ENCODE results near the gene BEST1. TPM values are rescaled to one million over a fixed set of nuclear protein-coding genes. Genes with fewer than 3 reads are reported as not detected.

Gene BEST1
- total RNA-seq, 4 donors from 2014 or later: 0.08 to 2.7 (median 0.39) TPM

DNA sequence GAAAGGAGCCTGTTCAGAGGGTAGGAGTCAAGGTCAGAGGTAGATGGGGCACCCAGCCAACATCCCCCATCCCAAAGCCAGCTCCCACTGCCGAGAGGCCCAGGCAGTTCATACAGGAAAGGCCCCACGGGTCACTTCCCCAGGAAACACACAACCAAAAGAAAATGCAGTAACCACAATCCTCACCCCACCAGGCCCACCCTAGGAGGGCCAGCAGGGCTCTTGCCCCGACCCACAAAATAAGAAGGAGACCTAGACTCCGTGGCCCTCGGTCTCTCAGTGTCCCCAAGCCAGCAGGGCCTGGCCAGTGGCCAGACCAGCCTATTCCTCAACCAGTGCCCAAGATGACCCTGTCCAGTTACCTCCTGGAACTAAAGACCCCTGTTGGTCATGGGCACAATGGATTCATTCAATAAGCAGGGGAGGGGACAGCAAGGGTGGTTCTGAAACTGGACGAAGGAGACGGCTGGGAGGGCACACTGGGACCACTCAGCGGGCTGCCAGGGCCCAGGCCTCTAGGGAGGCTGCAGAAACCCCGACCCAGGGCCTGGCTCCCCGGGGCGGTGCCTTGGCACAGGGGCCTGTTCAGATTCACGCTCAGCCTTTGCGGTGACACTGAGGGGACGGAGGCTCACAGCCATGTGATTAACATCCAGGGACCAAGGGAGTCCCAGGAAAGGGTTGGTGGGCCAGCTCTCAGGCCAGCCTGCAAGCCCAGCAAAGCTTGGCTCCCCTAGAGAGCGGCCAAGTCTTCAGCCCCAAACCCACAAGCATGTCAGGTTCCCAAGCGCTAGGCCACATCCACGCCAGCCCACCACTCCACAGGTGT lies 38.2 kb upstream of the BEST1 start:
- TF ChIP-seq CTCF (IDR thresholded peaks at IDR 0.05): no peak
- no peak for TF ChIP-seq POLR2A (IDR thresholded peaks at IDR 0.05)
- no peak for DNase-seq
- intact Hi-C loops (cut with DNase I): no loop called here
- Histone ChIP-seq H3K4me3 (no peak overlapping the region), H3K4me1 (peaks cover 6 to 81% (median 11%) of the 10 kb centered on the region in 3 donors), H3K9me3 (no peaks in the 10 kb centered on the region), H3K27ac (peak overlapping the region in 3 of 4 donors; percentile 11 to 31 (median 25)), H3K36me3 (peaks cover 0 to 11% (median 3%) of the 10 kb centered on the region in 3 donors), H3K27me3 (peaks cover 0 to 18% (median 0%) of the 10 kb centered on the region in 4 donors)
- WGBS, 2 donors: 67% methylated on average over 8 of the region's 17 CpGs; no CpG with 5 or more reads in 1 of the 2 donors

DNA sequence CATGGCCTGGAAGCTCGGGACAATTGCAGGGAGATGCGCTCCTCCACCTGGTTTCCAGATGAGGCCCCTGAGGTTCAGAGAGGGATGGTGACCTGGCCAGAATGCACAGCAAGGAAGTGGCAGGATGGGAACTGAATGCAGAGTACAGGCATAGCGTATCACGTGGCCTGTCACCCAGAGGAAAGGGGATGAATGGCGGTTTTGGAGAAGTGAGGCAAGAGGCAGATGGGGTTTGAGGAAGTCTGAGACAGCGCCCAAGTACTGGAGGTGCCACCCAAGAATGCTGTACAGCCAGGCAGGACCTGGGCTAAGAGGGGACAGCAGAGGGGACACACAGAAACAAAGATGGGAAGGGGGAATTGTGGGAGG lies 37.6 kb upstream of the BEST1 start:
- Histone ChIP-seq H3K4me1 (peaks cover 6 to 87% (median 15%) of the 10 kb centered on the region in 3 donors), H3K9me3 (no peaks in the 10 kb centered on the region), H3K4me3 (no peak overlapping the region), H3K27me3 (peaks cover 0 to 24% (median 0%) of the 10 kb centered on the region in 4 donors), H3K27ac (peak overlapping the region in 2 of 4 donors; percentile 0 to 49), H3K36me3 (peaks cover 0 to 5% (median 0%) of the 10 kb centered on the region in 3 donors)
- DNase-seq: no peak
- intact Hi-C loops (cut with DNase I): no loop called here
- TF ChIP-seq POLR2A (IDR thresholded peaks at IDR 0.05) (no peak), CTCF (IDR thresholded peaks at IDR 0.05) (no peak)
- WGBS, 2 donors: 58 to 76% methylated on average over 4 to 6 of the region's 6 CpGs

GRCh38 chr11:61912991-61913698 lies 37.0 kb upstream of the BEST1 start:
- DNase-seq: no peak
- Histone ChIP-seq H3K36me3 (no peaks in the 10 kb centered on the region), H3K4me1 (peaks cover 11 to 93% (median 21%) of the 10 kb centered on the region in 3 donors), H3K4me3 (no peak overlapping the region), H3K27me3 (peaks cover 0 to 30% (median 0%) of the 10 kb centered on the region in 4 donors), H3K27ac (peak overlapping the region in 2 of 4 donors; percentile 0 to 49), H3K9me3 (no peaks in the 10 kb centered on the region)
- intact Hi-C loops (cut with DNase I): no loop called here
- WGBS, 2 donors: 60 to 76% methylated on average over 12 to 18 of the region's 18 CpGs
- TF ChIP-seq CTCF (IDR thresholded peaks at IDR 0.05) (no peak), POLR2A (IDR thresholded peaks at IDR 0.05) (no peak)

GRCh38 chr11:61913699-61914395 lies 36.3 kb upstream of the BEST1 start:
- H3K4me3 ChIP-seq: no peak overlapping the region
- 74 to 81% methylated on average over 5 of the region's 8 CpGs for WGBS, 2 donors
- H3K36me3 ChIP-seq: no peaks in the 10 kb centered on the region
- H3K27me3 ChIP-seq: peaks cover 0 to 37% (median 0%) of the 10 kb centered on the region in 4 donors
- TF ChIP-seq POLR2A (IDR thresholded peaks at IDR 0.05) (no peak), CTCF (IDR thresholded peaks at IDR 0.05) (no peak)
- no peaks in the 10 kb centered on the region for H3K9me3 ChIP-seq
- no peak for DNase-seq
- H3K4me1 ChIP-seq: peaks cover 18 to 94% (median 25%) of the 10 kb centered on the region in 3 donors
- intact Hi-C loops (cut with DNase I): no loop called here
- H3K27ac ChIP-seq: no peak overlapping the region

Measured in esophagus squamous epithelium (tissue), 5 donors.